ENCODE data around the gene CTSA.

The CTSA gene

GRCh38 chr20:45920462-45921336 is 29.6 kb downstream of the CTSA start:
- Mint-ChIP-seq H3K36me3 (ENCODE audit: low read depth) (no peaks in the 10 kb centered on the region), H3K27me3 (ENCODE audit: low read depth, poor library complexity) (peaks cover 9% of the 10 kb centered on the region), H3K27ac (no peak overlapping the region), H3K4me3 (no peak overlapping the region), H3K9me3 (no peaks in the 10 kb centered on the region), H3K4me1 (peaks cover 60% of the 10 kb centered on the region)
- TF ChIP-seq CTCF (IDR thresholded peaks at IDR 0.05), result no peak
- DNase-seq, result no peak

- no peaks in the 10 kb centered on the region for H3K36me3 Mint-ChIP-seq (ENCODE audit: low read depth)
- H3K4me3 Mint-ChIP-seq, result peak overlapping the region; percentile 1
Observed at GRCh38 chr20:45921337-45922189, 30.4 kb downstream of the CTSA start.

GRCh38 chr20:45924391-45925261 is 33.5 kb downstream of the CTSA start:
- TF ChIP-seq CTCF (IDR thresholded peaks at IDR 0.05), result no peak
- Mint-ChIP-seq H3K4me3 (no peak overlapping the region), H3K27ac (peak overlapping the region; percentile 94), H3K36me3 (ENCODE audit: low read depth) (no peaks in the 10 kb centered on the region), H3K9me3 (no peaks in the 10 kb centered on the region), H3K4me1 (peaks cover 56% of the 10 kb centered on the region), H3K27me3 (ENCODE audit: low read depth, poor library complexity) (peaks cover 4% of the 10 kb centered on the region)
- DNase-seq, result no peak

More at GRCh38 chr20:45921337-45922189, 30.4 kb downstream of the CTSA start:
- H3K27me3 Mint-ChIP-seq (ENCODE audit: low read depth, poor library complexity), result peaks cover 9% of the 10 kb centered on the region
- TF ChIP-seq CTCF (IDR thresholded peaks at IDR 0.05), result no peak
- H3K27ac Mint-ChIP-seq, result peak overlapping the region; percentile 5
- H3K4me1 Mint-ChIP-seq, result peaks cover 66% of the 10 kb centered on the region
- no peak for DNase-seq
- H3K9me3 Mint-ChIP-seq, result no peaks in the 10 kb centered on the region

- no peak for DNase-seq
- H3K9me3 Mint-ChIP-seq, result no peaks in the 10 kb centered on the region
- H3K4me3 Mint-ChIP-seq, result peak overlapping the region; percentile 54
- peak overlapping the region; percentile 94 for H3K27ac Mint-ChIP-seq
- no peak for TF ChIP-seq CTCF (IDR thresholded peaks at IDR 0.05)
- H3K36me3 Mint-ChIP-seq (ENCODE audit: low read depth), result no peaks in the 10 kb centered on the region
- peaks cover under 1% of the 10 kb centered on the region for H3K27me3 Mint-ChIP-seq (ENCODE audit: low read depth, poor library complexity)
- peaks cover 43% of the 10 kb centered on the region for H3K4me1 Mint-ChIP-seq
Observed at GRCh38 chr20:45925821-45926506, 34.8 kb downstream of the CTSA start.

GRCh38 chr20:45926731-45927070 is 35.6 kb downstream of the CTSA start:
- Mint-ChIP-seq H3K4me1 (peaks cover 36% of the 10 kb centered on the region), H3K27ac (peak overlapping the region; percentile 69), H3K4me3 (no peak overlapping the region), H3K9me3 (no peaks in the 10 kb centered on the region), H3K36me3 (ENCODE audit: low read depth) (no peaks in the 10 kb centered on the region), H3K27me3 (ENCODE audit: low read depth, poor library complexity) (no peaks in the 10 kb centered on the region)
- DNase-seq, result no peak
- TF ChIP-seq CTCF (IDR thresholded peaks at IDR 0.05), result no peak
